PFSK-1 (cell line): ENCODE results near the gene IFITM10.

Experiments used
- POLR2AphosphoS5 ChIP-seq: IDR thresholded peaks from 2 replicates; pipeline ENCODE4 v1.6.1; 2012; ENCODE audit warnings: low read depth, mild to moderate bottlenecking, control low read depth, low read length, moderate library complexity
- TAF1 ChIP-seq: IDR thresholded peaks from 2 replicates; pipeline ENCODE4 v1.6.1; 2012; ENCODE audit warnings: low read length, control low read depth, borderline replicate concordance; ENCODE audit not compliant: insufficient read depth
- TF ChIP-seq, protein P1 (sequence below), 2 experiments: IDR thresholded peaks; 2 replicates each; pipeline versions ENCODE4 v1.6.1 to v1.8.0; 2011 to 2012; ENCODE audit warnings: low read depth in 2 of 2, low read length in 2 of 2, control low read depth in 1 of 2, inconsistent platforms in 1 of 2, mild to moderate bottlenecking in 1 of 2, moderate library complexity in 1 of 2; ENCODE audit not compliant: insufficient read depth in 1 of 2

DNA sequence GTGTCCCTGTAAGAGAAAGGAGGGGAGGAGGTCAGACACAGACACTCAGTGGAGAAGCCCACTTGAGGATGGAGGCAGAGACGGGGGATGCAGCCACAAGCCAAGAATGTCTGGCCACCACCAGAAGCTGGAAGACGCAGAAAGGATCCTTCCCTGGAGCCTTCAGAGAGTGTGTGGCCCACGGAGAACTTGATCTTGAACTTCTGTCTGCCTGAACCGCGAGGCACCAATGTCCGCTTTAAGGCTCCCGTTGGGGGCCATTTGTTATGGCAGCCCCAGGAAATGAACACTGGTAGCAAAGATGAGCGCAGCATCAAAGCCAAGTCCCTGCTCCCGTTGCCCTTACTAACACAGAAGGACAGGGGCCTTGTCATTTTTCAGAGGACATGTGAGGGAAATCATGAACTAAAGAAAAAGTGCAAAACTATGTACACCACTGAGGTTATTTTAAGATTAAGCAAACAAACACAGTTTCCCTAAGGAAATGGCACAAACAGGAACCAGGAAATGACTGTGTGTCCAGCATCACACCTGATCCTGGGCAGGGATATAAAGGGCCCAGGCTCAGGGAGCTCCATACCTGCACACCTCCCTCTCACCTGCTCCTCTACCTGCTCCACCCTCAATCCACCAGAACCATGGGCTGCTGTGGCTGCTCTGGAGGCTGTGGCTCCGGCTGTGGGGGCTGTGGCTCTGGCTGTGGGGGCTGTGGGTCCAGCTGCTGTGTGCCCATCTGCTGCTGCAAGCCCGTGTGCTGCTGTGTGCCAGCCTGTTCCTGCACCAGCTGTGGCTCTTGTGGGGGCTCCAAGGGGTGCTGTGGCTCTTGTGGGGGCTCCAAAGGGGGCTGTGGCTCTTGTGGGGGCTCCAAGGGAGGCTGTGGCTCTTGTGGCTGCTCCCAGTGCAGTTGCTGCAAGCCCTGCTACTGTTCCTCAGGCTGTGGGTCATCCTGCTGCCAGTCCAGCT is 53.5 kb downstream of the IFITM10 start, which contains the start of gene KRTAP5-6:
- TF ChIP-seq POLR2AphosphoS5 (no peak), TAF1 (no peak)
- TF ChIP-seq, protein P1, sequence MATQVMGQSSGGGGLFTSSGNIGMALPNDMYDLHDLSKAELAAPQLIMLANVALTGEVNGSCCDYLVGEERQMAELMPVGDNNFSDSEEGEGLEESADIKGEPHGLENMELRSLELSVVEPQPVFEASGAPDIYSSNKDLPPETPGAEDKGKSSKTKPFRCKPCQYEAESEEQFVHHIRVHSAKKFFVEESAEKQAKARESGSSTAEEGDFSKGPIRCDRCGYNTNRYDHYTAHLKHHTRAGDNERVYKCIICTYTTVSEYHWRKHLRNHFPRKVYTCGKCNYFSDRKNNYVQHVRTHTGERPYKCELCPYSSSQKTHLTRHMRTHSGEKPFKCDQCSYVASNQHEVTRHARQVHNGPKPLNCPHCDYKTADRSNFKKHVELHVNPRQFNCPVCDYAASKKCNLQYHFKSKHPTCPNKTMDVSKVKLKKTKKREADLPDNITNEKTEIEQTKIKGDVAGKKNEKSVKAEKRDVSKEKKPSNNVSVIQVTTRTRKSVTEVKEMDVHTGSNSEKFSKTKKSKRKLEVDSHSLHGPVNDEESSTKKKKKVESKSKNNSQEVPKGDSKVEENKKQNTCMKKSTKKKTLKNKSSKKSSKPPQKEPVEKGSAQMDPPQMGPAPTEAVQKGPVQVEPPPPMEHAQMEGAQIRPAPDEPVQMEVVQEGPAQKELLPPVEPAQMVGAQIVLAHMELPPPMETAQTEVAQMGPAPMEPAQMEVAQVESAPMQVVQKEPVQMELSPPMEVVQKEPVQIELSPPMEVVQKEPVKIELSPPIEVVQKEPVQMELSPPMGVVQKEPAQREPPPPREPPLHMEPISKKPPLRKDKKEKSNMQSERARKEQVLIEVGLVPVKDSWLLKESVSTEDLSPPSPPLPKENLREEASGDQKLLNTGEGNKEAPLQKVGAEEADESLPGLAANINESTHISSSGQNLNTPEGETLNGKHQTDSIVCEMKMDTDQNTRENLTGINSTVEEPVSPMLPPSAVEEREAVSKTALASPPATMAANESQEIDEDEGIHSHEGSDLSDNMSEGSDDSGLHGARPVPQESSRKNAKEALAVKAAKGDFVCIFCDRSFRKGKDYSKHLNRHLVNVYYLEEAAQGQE (IDR thresholded peaks at IDR 0.05; ENCODE audit: insufficient read depth in 1 of 2, low read depth in 2 of 2, low read length in 2 of 2), result no peak
